Endothelial cell (in vitro differentiated cells): ENCODE results near the gene ICAM1. TPM values are rescaled to one million over a fixed set of nuclear protein-coding genes. Genes with fewer than 3 reads are reported as not detected.

Experiments used
- DNase-seq: peaks from one replicate; pipeline ENCODE4 v3.0.0; 2021; ENCODE audit warnings: low spot score
- H3K27ac Mint-ChIP-seq: one replicate; pipeline ENCODE4 v1.8.0; 2021; ENCODE audit warnings: mixed read lengths, inconsistent platforms; ENCODE audit not compliant: unreplicated experiment
- H3K27me3 Mint-ChIP-seq: one replicate; pipeline ENCODE4 v1.8.0; 2021; ENCODE audit warnings: mild to moderate bottlenecking, moderate library complexity, mixed read lengths, inconsistent platforms; ENCODE audit not compliant: unreplicated experiment
- H3K36me3 Mint-ChIP-seq: one replicate; pipeline ENCODE4 v1.8.0; 2021; ENCODE audit warnings: mild to moderate bottlenecking, low read depth, mixed read lengths, inconsistent platforms; ENCODE audit not compliant: unreplicated experiment
- H3K4me1 Mint-ChIP-seq: one replicate; pipeline ENCODE4 v1.8.0; 2021; ENCODE audit warnings: mild to moderate bottlenecking, mixed read lengths, inconsistent platforms; ENCODE audit not compliant: unreplicated experiment
- H3K4me3 Mint-ChIP-seq: one replicate; pipeline ENCODE4 v1.8.0; 2021; ENCODE audit warnings: mild to moderate bottlenecking, mixed read lengths, inconsistent platforms; ENCODE audit not compliant: unreplicated experiment
- H3K9me3 Mint-ChIP-seq: one replicate; pipeline ENCODE4 v1.8.0; 2021; ENCODE audit warnings: mixed read lengths, inconsistent platforms; ENCODE audit not compliant: unreplicated experiment
- CTCF ChIP-seq: fragments of 200-600 bp; sonication (generic); IDR thresholded peaks from one replicate; pipeline ENCODE4 v1.5.0; 2021; ENCODE audit warnings: antibody characterized with exemption; ENCODE audit not compliant: unreplicated experiment
- total RNA-seq: library from RNA; stranded (reverse); fragmentation: NEBNext Ultra II Directional; extraction: Animal tissue kit (Norgen Biotek cat#: 25700); gene quantifications from one replicate; pipeline ENCODE4 v1.2.1, GENCODE V29; 2021; ENCODE audit not compliant: unreplicated experiment

Gene ICAM1
- total RNA-seq, 1 donor from 2014 or later: 7.2 TPM

DNA sequence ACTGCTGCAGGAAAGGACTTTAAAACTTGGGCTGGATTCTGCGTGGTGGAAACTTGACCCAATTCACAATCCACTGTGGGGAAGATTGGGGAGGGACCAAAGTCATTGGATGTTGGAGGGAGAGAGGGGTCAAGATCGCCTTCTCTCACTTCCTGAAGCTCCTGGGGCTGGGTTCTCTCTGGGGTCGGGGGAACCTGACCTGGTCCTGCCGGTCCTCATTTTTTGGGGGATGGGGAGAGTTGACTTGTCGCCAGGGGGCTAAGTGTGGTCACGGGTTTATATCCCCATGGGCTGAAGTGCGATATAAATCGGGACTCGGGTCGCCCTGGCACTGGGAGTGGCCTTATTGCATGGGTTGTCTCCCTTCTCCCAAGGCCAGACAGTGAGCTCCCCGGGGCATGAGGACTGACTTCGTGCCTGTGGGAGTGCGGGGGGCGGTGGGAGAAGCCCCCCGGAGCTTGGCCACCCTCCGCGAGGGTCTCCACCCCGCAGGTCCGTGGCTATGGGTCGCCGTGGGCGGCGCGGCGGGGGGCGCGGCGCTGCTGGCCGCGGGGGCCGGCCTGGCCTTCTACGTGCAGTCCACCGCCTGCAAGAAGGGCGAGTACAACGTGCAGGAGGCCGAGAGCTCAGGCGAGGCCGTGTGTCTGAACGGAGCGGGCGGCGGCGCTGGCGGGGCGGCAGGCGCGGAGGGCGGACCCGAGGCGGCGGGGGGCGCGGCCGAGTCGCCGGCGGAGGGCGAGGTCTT lies 25.1 kb downstream of the ICAM1 start:
- DNase-seq: peak; percentile 44
- TF ChIP-seq CTCF: no peak
- peaks cover 4% of the 10 kb centered on the region for H3K4me1 Mint-ChIP-seq
- H3K9me3 Mint-ChIP-seq: no peaks in the 10 kb centered on the region
- peaks cover 34% of the 10 kb centered on the region for H3K27me3 Mint-ChIP-seq
- H3K27ac Mint-ChIP-seq: no peak overlapping the region
- no peak overlapping the region for H3K4me3 Mint-ChIP-seq
- peaks cover 8% of the 10 kb centered on the region for H3K36me3 Mint-ChIP-seq

- DNase-seq: no peak
- no peaks in the 10 kb centered on the region for H3K9me3 Mint-ChIP-seq
Observed at GRCh38 chr19:10299545-10300458, 28.9 kb downstream of the ICAM1 start.

GRCh38 chr19:10305139-10305806 lies 34.4 kb downstream of the ICAM1 start:
- no peak for TF ChIP-seq CTCF
- no peaks in the 10 kb centered on the region for H3K9me3 Mint-ChIP-seq
- H3K27me3 Mint-ChIP-seq: peaks cover 5% of the 10 kb centered on the region
- no peaks in the 10 kb centered on the region for H3K4me1 Mint-ChIP-seq
- no peak overlapping the region for H3K4me3 Mint-ChIP-seq
- H3K36me3 Mint-ChIP-seq: peaks cover 8% of the 10 kb centered on the region
- no peak for DNase-seq
- H3K27ac Mint-ChIP-seq: no peak overlapping the region

More at GRCh38 chr19:10299545-10300458, 28.9 kb downstream of the ICAM1 start:
- peaks cover 4% of the 10 kb centered on the region for H3K4me1 Mint-ChIP-seq
- no peak overlapping the region for H3K27ac Mint-ChIP-seq
- H3K27me3 Mint-ChIP-seq: peaks cover 15% of the 10 kb centered on the region
- TF ChIP-seq CTCF: no peak
- no peak overlapping the region for H3K4me3 Mint-ChIP-seq
- peaks cover 8% of the 10 kb centered on the region for H3K36me3 Mint-ChIP-seq

GRCh38 chr19:10306327-10306726 lies 35.4 kb downstream of the ICAM1 start:
- DNase-seq: no peak
- TF ChIP-seq CTCF: no peak
- Mint-ChIP-seq H3K27me3 (peaks cover 4% of the 10 kb centered on the region), H3K4me1 (no peaks in the 10 kb centered on the region), H3K27ac (no peak overlapping the region), H3K36me3 (peaks cover 8% of the 10 kb centered on the region), H3K4me3 (no peak overlapping the region), H3K9me3 (no peaks in the 10 kb centered on the region)
